Activated CD8-positive, alpha-beta T cell treated with anti-CD3 and anti-CD28 coated beads for 36 hours (primary cell): ENCODE data around the gene RPS18. TPM values are rescaled to one million over a fixed set of nuclear protein-coding genes. Genes with fewer than 3 reads are reported as not detected.
"Not testable (repeated sequence)": the region's sequence is repeated elsewhere in the genome, so short reads cannot be mapped to it uniquely, and the experiment has no call there.

Experiments used
- ATAC-seq: fragments of 200-7000 bp; cut with Tn5 transposase; one replicate; pipeline ENCODE4 v1.10.0; 2021; ENCODE audit warnings: mild to moderate bottlenecking, moderate library complexity
- CTCF ChIA-PET: fragments of 350-600 bp; sonication (Branson Sonifier 250); formaldehyde crosslinking; loops from one replicate; lab custom pipeline; 2021; ENCODE audit warnings: antibody characterized with exemption; lab: Charles Lee
- POLR2A ChIA-PET: fragments of 350-600 bp; sonication (Branson Sonifier 250); formaldehyde crosslinking; loops from one replicate; lab custom pipeline; 2021; ENCODE audit warnings: antibody characterized with exemption; lab: Charles Lee
- DNase-seq: peaks from one replicate; pipeline ENCODE4 v3.0.0-alpha.2; 2020
- H3K27ac Mint-ChIP-seq: one replicate; pipeline ENCODE4 v1.8.0; 2021; ENCODE audit warnings: mild to moderate bottlenecking, mixed read lengths
- H3K27me3 Mint-ChIP-seq: one replicate; pipeline ENCODE4 v1.8.0; 2021; ENCODE audit warnings: mixed read lengths
- H3K36me3 Mint-ChIP-seq: one replicate; pipeline ENCODE4 v1.8.0; 2021; ENCODE audit warnings: low read depth, mixed read lengths
- H3K4me1 Mint-ChIP-seq: one replicate; pipeline ENCODE4 v1.8.0; 2021; ENCODE audit warnings: low read depth, mixed read lengths
- H3K4me3 Mint-ChIP-seq: one replicate; pipeline ENCODE4 v1.8.0; 2021; ENCODE audit warnings: mild to moderate bottlenecking, moderate library complexity, mixed read lengths
- H3K9me3 Mint-ChIP-seq: one replicate; pipeline ENCODE4 v1.8.0; 2021; ENCODE audit warnings: mixed read lengths
- CTCF ChIP-seq: fragments of 200-600 bp; IDR thresholded peaks from one replicate; pipeline ENCODE4 v1.8.0; 2022; ENCODE audit warnings: antibody characterized with exemption, mild to moderate bottlenecking
- intact Hi-C: fragments of 100-400 bp; cut with micrococcal nuclease; formaldehyde crosslinking; loops from one replicate; pipeline ENCODE4 v1.10.0; 2022
- total RNA-seq, 2 experiments: library from RNA; stranded (reverse); gene quantifications; one replicate each; pipeline ENCODE4 v1.2.3, GENCODE V29; 2021

RPS18 gene
- total RNA-seq, 2 experiments from 2014 or later: 4,910 to 4,938 TPM

- H3K27ac Mint-ChIP-seq: peak overlapping the region; percentile 100
- peaks cover 49% of the 10 kb centered on the region for H3K4me1 Mint-ChIP-seq
- no peak for DNase-seq
- ChIA-PET CTCF (no interaction called here), POLR2A (interaction anchor here (0.6 to 9.5 kb wide), 6 partner anchors 14 to 259 kb away, joined by 3 to 261 read pairs (median 4); partner anchors contain the start of genes PFDN6, RGL2 and WDR46)
- no peak for ATAC-seq
- intact Hi-C loops: no loop called here
- H3K9me3 Mint-ChIP-seq: no peaks in the 10 kb centered on the region
- peaks cover 57% of the 10 kb centered on the region for H3K36me3 Mint-ChIP-seq
- no peak for TF ChIP-seq CTCF
- H3K4me3 Mint-ChIP-seq: peak overlapping the region; percentile 95
- H3K27me3 Mint-ChIP-seq: no peaks in the 10 kb centered on the region
Observed at GRCh38 chr6:33273924-33274902, 2.3 kb downstream of the RPS18 start.

- H3K27me3 Mint-ChIP-seq, H3K9me3 Mint-ChIP-seq, ATAC-seq, DNase-seq, intact Hi-C loops: not testable (repeated sequence)
- Mint-ChIP-seq H3K27ac (peak overlapping the region; percentile 100), H3K4me1 (peaks cover 38% of the 10 kb centered on the region), H3K36me3 (peaks cover 53% of the 10 kb centered on the region), H3K4me3 (peak overlapping the region; percentile 95)
- POLR2A ChIA-PET: interaction anchor here (0.9 to 9.5 kb wide), 12 partner anchors 8 to 154 kb away, joined by 3 to 261 read pairs (median 4); partner anchors contain the start of genes PFDN6, RGL2, TAPBP and WDR46
- CTCF ChIA-PET: interaction anchor here (0.6 to 5.6 kb wide), 6 partner anchors 13 to 321 kb away, joined by 3 to 35 read pairs (median 4); partner anchors contain the start of genes KIFC1, PFDN6 and WDR46
Observed at GRCh38 chr6:33275795-33276580, 4.1 kb downstream of the RPS18 start.

- no peak for TF ChIP-seq CTCF
- H3K36me3 Mint-ChIP-seq: peaks cover 53% of the 10 kb centered on the region
- H3K27me3 Mint-ChIP-seq: no peaks in the 10 kb centered on the region
- no peaks in the 10 kb centered on the region for H3K9me3 Mint-ChIP-seq
- DNase-seq: no peak
- no peak for ATAC-seq
- ChIA-PET POLR2A (interaction anchor here (0.8 to 9.5 kb wide), 11 partner anchors 8 to 294 kb away, joined by 3 to 261 read pairs (median 4); partner anchors contain the start of genes PFDN6, RGL2, TAPBP and WDR46), CTCF (interaction anchor here (0.6 to 5.6 kb wide), 14 partner anchors 9 to 321 kb away, joined by 3 to 35 read pairs (median 4); partner anchors contain the start of genes KIFC1, PFDN6, RGL2 and TAPBP)
- intact Hi-C loops: no loop called here
- peak overlapping the region; percentile 100 for H3K27ac Mint-ChIP-seq
- H3K4me1 Mint-ChIP-seq: peaks cover 38% of the 10 kb centered on the region
- peak overlapping the region; percentile 95 for H3K4me3 Mint-ChIP-seq
Observed at GRCh38 chr6:33276581-33276863, 4.6 kb downstream of the RPS18 start.

GRCh38 chr6:33276864-33277662, 5.2 kb downstream of the RPS18 start, which contains the start of gene B3GALT4:
B3GALT4 (plus strand) TSS chr6:33277123; CDS start chr6:33277420, 297 bp downstream.
- no peaks in the 10 kb centered on the region for H3K9me3 Mint-ChIP-seq
- peaks cover 38% of the 10 kb centered on the region for H3K4me1 Mint-ChIP-seq
- peak; percentile 44 for TF ChIP-seq CTCF
- intact Hi-C loops: no loop called here
- peak; percentile 76 for ATAC-seq
- H3K36me3 Mint-ChIP-seq: peaks cover 48% of the 10 kb centered on the region
- H3K27me3 Mint-ChIP-seq: no peaks in the 10 kb centered on the region
- H3K27ac Mint-ChIP-seq: peak within 1 kb of the TSS; percentile 100
- H3K4me3 Mint-ChIP-seq: peak within 1 kb of the TSS; percentile 95
- ChIA-PET CTCF (interaction anchor here (0.8 to 5.6 kb wide), 19 partner anchors 9 to 301 kb away, joined by 3 to 35 read pairs (median 4); partner anchors contain the start of genes KIFC1, PFDN6, RGL2 and TAPBP), POLR2A (interaction anchor here (0.6 to 9.5 kb wide), 25 partner anchors 9 to 304 kb away, joined by 3 to 261 read pairs (median 4); partner anchors contain the start of genes CUTA, PFDN6, RGL2 and RING1)
- peak; percentile 82 for DNase-seq
